Measurements from ENCODE around the gene PRSS27. TPM values are rescaled to one million over a fixed set of nuclear protein-coding genes. Genes with fewer than 3 reads are reported as not detected.
"Not testable (repeated sequence)": the region's sequence is repeated elsewhere in the genome, so short reads cannot be mapped to it uniquely, and the experiment has no call there.

The PRSS27 gene
- total RNA-seq, 6 experiments from 2014 or later, result 0.17 to 0.43 (median 0.31) TPM

DNA sequence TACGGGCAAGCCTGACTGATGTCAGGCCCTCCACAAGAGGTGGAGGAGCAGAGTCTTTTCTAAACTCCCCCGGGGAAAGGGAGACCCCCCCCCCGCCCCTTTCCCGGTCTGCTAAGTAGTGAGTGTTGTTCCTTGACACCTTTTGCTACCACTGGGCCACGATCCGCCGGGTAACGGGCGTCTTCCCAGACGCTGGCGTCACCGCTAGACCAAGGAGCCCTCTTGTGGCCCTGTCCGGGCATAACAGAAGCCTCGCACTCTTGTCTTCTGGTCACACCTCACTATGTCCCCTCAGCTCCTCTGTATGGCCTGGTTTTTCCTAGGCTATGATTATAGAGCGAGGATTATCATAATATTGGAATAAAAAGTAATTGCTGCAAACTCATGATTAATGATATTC, 50.0 kb downstream of the PRSS27 start:
- peak; percentile 67 for DNase-seq
- peak overlapping the region; percentile 37; the same call in 1 of the 2 replicates for H3K4me3 Mint-ChIP-seq
- TF ChIP-seq CTCF (IDR thresholded peaks at IDR 0.05), result peak; percentile 77
- not testable (repeated sequence) for H3K27me3 Mint-ChIP-seq (ENCODE audit: insufficient read depth); H3K36me3 Mint-ChIP-seq (ENCODE audit: low read depth); H3K9me3 Mint-ChIP-seq
- H3K4me1 Mint-ChIP-seq (ENCODE audit: low read depth), result peaks cover 26% of the 10 kb centered on the region
- H3K27ac Mint-ChIP-seq, result peak overlapping the region; percentile 62; the same call in 1 of the 2 replicates

DNA sequence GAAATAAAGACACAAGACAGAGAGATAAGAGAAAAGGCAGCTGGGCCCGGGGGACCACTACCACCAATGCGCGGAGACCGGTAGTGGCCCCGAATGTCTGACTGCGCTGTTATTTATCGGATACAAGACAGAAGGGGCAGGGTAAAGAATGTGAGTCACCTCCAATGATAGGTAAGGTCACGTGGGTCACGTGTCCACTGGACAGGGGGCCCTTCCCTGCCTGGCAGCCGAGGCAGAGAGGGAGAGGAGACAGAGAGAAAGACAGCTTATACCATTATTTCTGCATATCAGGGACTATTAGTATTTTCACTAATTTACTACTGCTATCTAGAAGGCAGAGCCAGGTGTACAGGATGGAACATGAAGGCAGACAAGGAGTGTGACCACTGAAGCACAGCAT, 50.4 kb downstream of the PRSS27 start:
- not testable (repeated sequence) for H3K27ac Mint-ChIP-seq; H3K36me3 Mint-ChIP-seq (ENCODE audit: low read depth); H3K27me3 Mint-ChIP-seq (ENCODE audit: insufficient read depth); H3K9me3 Mint-ChIP-seq; DNase-seq; H3K4me3 Mint-ChIP-seq
- H3K4me1 Mint-ChIP-seq (ENCODE audit: low read depth), result peaks cover 29% of the 10 kb centered on the region

- Mint-ChIP-seq H3K4me1 (ENCODE audit: low read depth) (peaks cover 38% of the 10 kb centered on the region), H3K36me3 (ENCODE audit: low read depth) (peaks cover 18% of the 10 kb centered on the region)
- not testable (repeated sequence) for H3K27me3 Mint-ChIP-seq (ENCODE audit: insufficient read depth); H3K9me3 Mint-ChIP-seq; DNase-seq; H3K27ac Mint-ChIP-seq; H3K4me3 Mint-ChIP-seq
Observed at GRCh38 chr16:2666671-2667070, 53.4 kb downstream of the PRSS27 start.

- H3K36me3 Mint-ChIP-seq (ENCODE audit: low read depth), result peaks cover 18% of the 10 kb centered on the region
- peaks cover 32% of the 10 kb centered on the region for H3K4me1 Mint-ChIP-seq (ENCODE audit: low read depth)
- H3K27me3 Mint-ChIP-seq (ENCODE audit: insufficient read depth), result peaks cover 2% of the 10 kb centered on the region
- H3K4me3 Mint-ChIP-seq, result peak overlapping the region; percentile 75; the same call in 1 of the 2 replicates
- H3K27ac Mint-ChIP-seq, result peak overlapping the region; percentile 87; the same call in 1 of the 2 replicates
- DNase-seq, result no peak
- no peaks in the 10 kb centered on the region for H3K9me3 Mint-ChIP-seq
- TF ChIP-seq CTCF (IDR thresholded peaks at IDR 0.05), result no peak
Observed at GRCh38 chr16:2664574-2664982, 55.4 kb downstream of the PRSS27 start.

GRCh38 chr16:2663553-2664546, 56.2 kb downstream of the PRSS27 start:
- peak; percentile 77 for DNase-seq

More at GRCh38 chr16:2663553-2664546, 56.2 kb downstream of the PRSS27 start:
- peaks cover 17% of the 10 kb centered on the region for H3K36me3 Mint-ChIP-seq (ENCODE audit: low read depth)
- H3K27me3 Mint-ChIP-seq (ENCODE audit: insufficient read depth), result peaks cover 2% of the 10 kb centered on the region
- peaks cover 28% of the 10 kb centered on the region for H3K4me1 Mint-ChIP-seq (ENCODE audit: low read depth)
- TF ChIP-seq CTCF (IDR thresholded peaks at IDR 0.05), result no peak
- H3K9me3 Mint-ChIP-seq, result no peaks in the 10 kb centered on the region
- H3K4me3 Mint-ChIP-seq, result peak overlapping the region; percentile 75
- peak overlapping the region; percentile 87 for H3K27ac Mint-ChIP-seq

Other genes with a start within 250 kb of the PRSS27 start
- gene NTN3, start 248.9 kb downstream of the PRSS27 start, total RNA-seq (2021; fragmentation: NEBNext Ultra II Directional; extraction: Animal tissue kit (Norgen Biotek cat#: 25700)), result under 1 TPM; 0.22 to 0.47 (median 0.33) TPM
- gene TBC1D24, start 245.1 kb downstream of the PRSS27 start, total RNA-seq (2021; fragmentation: NEBNext Ultra II Directional; extraction: Animal tissue kit (Norgen Biotek cat#: 25700)), result 10 to 100 TPM; 15.8 to 30.3 (median 19.0) TPM
- gene ATP6V0C, start 206.3 kb downstream of the PRSS27 start, total RNA-seq (2021; fragmentation: NEBNext Ultra II Directional; extraction: Animal tissue kit (Norgen Biotek cat#: 25700)), result 100 to 1,000 TPM; 303 to 341 (median 309) TPM
- 10 to 100 TPM; 15.6 to 19.3 (median 18.6) TPM for gene AMDHD2, start 199.9 kb downstream of the PRSS27 start, total RNA-seq (2021; fragmentation: NEBNext Ultra II Directional; extraction: Animal tissue kit (Norgen Biotek cat#: 25700))
- gene CEMP1, start 188.8 kb downstream of the PRSS27 start, total RNA-seq (2021; fragmentation: NEBNext Ultra II Directional; extraction: Animal tissue kit (Norgen Biotek cat#: 25700)), result not detected
- 10 to 100 TPM; 34.2 to 43.8 (median 37.0) TPM for gene PDPK1, start 182.2 kb downstream of the PRSS27 start, total RNA-seq (2021; fragmentation: NEBNext Ultra II Directional; extraction: Animal tissue kit (Norgen Biotek cat#: 25700))
- 10 to 100 TPM; 27.1 to 30.9 (median 28.8) TPM for gene KCTD5, start 37.7 kb downstream of the PRSS27 start, total RNA-seq (2021; fragmentation: NEBNext Ultra II Directional; extraction: Animal tissue kit (Norgen Biotek cat#: 25700))
- gene SRRM2, start 32.4 kb upstream of the PRSS27 start, total RNA-seq (2021; fragmentation: NEBNext Ultra II Directional; extraction: Animal tissue kit (Norgen Biotek cat#: 25700)), result 100 to 1,000 TPM; 223 to 317 (median 269) TPM
- 100 to 1,000 TPM; 329 to 403 (median 352) TPM for gene ELOB, start 57.1 kb upstream of the PRSS27 start, total RNA-seq (2021; fragmentation: NEBNext Ultra II Directional; extraction: Animal tissue kit (Norgen Biotek cat#: 25700))
- not detected for gene PRSS33, start 67.3 kb upstream of the PRSS27 start, total RNA-seq (2021; fragmentation: NEBNext Ultra II Directional; extraction: Animal tissue kit (Norgen Biotek cat#: 25700))
- gene PRSS41, start 78.2 kb upstream of the PRSS27 start, total RNA-seq (2021; fragmentation: NEBNext Ultra II Directional; extraction: Animal tissue kit (Norgen Biotek cat#: 25700)), result not detected
- not detected for gene PRSS21, start 97.0 kb upstream of the PRSS27 start, total RNA-seq (2021; fragmentation: NEBNext Ultra II Directional; extraction: Animal tissue kit (Norgen Biotek cat#: 25700))
- gene ZG16B, start 110.1 kb upstream of the PRSS27 start, total RNA-seq (2021; fragmentation: NEBNext Ultra II Directional; extraction: Animal tissue kit (Norgen Biotek cat#: 25700)), result under 1 TPM in 4 of 6 experiments, not detected in 2; 0.41 to 0.68 (median 0.46) TPM
- gene PRSS22, start 137.9 kb upstream of the PRSS27 start, total RNA-seq (2021; fragmentation: NEBNext Ultra II Directional; extraction: Animal tissue kit (Norgen Biotek cat#: 25700)), result not detected
- 10 to 100 TPM; 24.5 to 29.3 (median 26.1) TPM for gene FLYWCH2, start 163.0 kb upstream of the PRSS27 start, total RNA-seq (2021; fragmentation: NEBNext Ultra II Directional; extraction: Animal tissue kit (Norgen Biotek cat#: 25700))
- gene FLYWCH1, start 191.7 kb upstream of the PRSS27 start, total RNA-seq (2021; fragmentation: NEBNext Ultra II Directional; extraction: Animal tissue kit (Norgen Biotek cat#: 25700)), result 10 to 100 TPM; 30.3 to 34.9 (median 33.7) TPM
- gene KREMEN2, start 244.1 kb upstream of the PRSS27 start, total RNA-seq (2021; fragmentation: NEBNext Ultra II Directional; extraction: Animal tissue kit (Norgen Biotek cat#: 25700)), result not detected
- gene PAQR4, start 249.1 kb upstream of the PRSS27 start, total RNA-seq (2021; fragmentation: NEBNext Ultra II Directional; extraction: Animal tissue kit (Norgen Biotek cat#: 25700)), result 10 to 100 TPM in 5 of 6 experiments, 1 to 10 TPM in 1; 5.7 to 16.5 (median 13.7) TPM